GM12878 (cell line): ENCODE data around the gene PID1. TPM values are rescaled to one million over a fixed set of nuclear protein-coding genes. Genes with fewer than 3 reads are reported as not detected.

Experiments used
- ATAC-seq: fragments of 200-7000 bp; cut with Tn5 transposase; 3 replicates; pipeline ENCODE4 v1.9.1; 2020; ENCODE audit warnings: mild to moderate bottlenecking, moderate library complexity
- BruUV-seq: library from RNA; stranded (reverse); fragments of 400-500 nt; replicated peaks from 2 replicates; lab custom pipeline; 2021; lab: Mats Ljungman, UMichigan
- CTCF ChIA-PET: fragments of 300-600 bp; sonication (Branson Sonifier 250); formaldehyde crosslinking; extraction: SDS; loops from one replicate; lab custom pipeline; 2021; ENCODE audit warnings: inconsistent platforms; lab: Yijun Ruan, JAX
- POLR2A ChIA-PET: fragments of 350-600 bp; formaldehyde crosslinking; extraction: SDS; loops from one replicate; lab custom pipeline; 2021; ENCODE audit warnings: inconsistent platforms; lab: Charles Lee
- RAD21 ChIA-PET: fragments of 300-600 bp; sonication (Branson Sonifier 250); formaldehyde crosslinking; loops from one replicate; lab custom pipeline; 2023; ENCODE audit warnings: antibody characterized with exemption; ENCODE audit not compliant: unreplicated experiment; lab: Charles Lee
- SMC1A ChIA-PET: fragments of 300-600 bp; sonication (Branson Sonifier 250); formaldehyde crosslinking; loops from one replicate; lab custom pipeline; 2023; ENCODE audit not compliant: unreplicated experiment, uncharacterized antibody; lab: Charles Lee
- DNase-seq: peaks from one replicate; pipeline ENCODE4 v3.0.0-alpha.2; 2011; ENCODE audit warnings: low read depth, low spot score
- FAIRE-seq: peaks from 3 replicates; lab custom pipeline; 2011; peaks lifted over from hg19 to GRCh38; lab: Jason Lieb, UNC
- H2AFZ ChIP-seq: 2 replicates; pipeline ENCODE4 v1.6.0; 2011; ENCODE audit warnings: low read depth, low read length, control low read depth; ENCODE audit not compliant: control insufficient read depth
- H3K27ac ChIP-seq: 2 replicates; pipeline ENCODE4 v1.5.1; 2011; ENCODE audit warnings: control low read depth; ENCODE audit not compliant: control insufficient read depth, insufficient read depth
- H3K27me3 ChIP-seq, 2 experiments: replicated peaks in 1 of 2; 2 replicates each; pipeline versions ENCODE4 v1.6.0 to v1.6.1; 2011; ENCODE audit warnings: low read length in 1 of 2; ENCODE audit not compliant: control insufficient read depth in 2 of 2, insufficient read depth in 2 of 2
- H3K36me3 ChIP-seq, 2 experiments: 2 replicates each; pipeline ENCODE4 v1.5.1; 2011; ENCODE audit warnings: low read length in 1 of 2; ENCODE audit not compliant: control insufficient read depth in 2 of 2, insufficient read depth in 2 of 2
- H3K4me1 ChIP-seq: 2 replicates; pipeline ENCODE4 v1.6.1; 2011; ENCODE audit warnings: mild to moderate bottlenecking, low read length, moderate library complexity, mixed read lengths; ENCODE audit not compliant: control insufficient read depth, insufficient read depth
- H3K4me2 ChIP-seq: 2 replicates; pipeline ENCODE4 v1.6.0; 2011; ENCODE audit warnings: control low read depth; ENCODE audit not compliant: control insufficient read depth, insufficient read depth
- H3K4me3 ChIP-seq: fragments of 200-600 bp; sonication (generic); 2 replicates; pipeline ENCODE4 v1.5.1; 2016
- H3K79me2 ChIP-seq: 2 replicates; pipeline ENCODE4 v1.6.0; 2011; ENCODE audit warnings: low read length; ENCODE audit not compliant: control insufficient read depth, insufficient read depth
- H3K9ac ChIP-seq: 2 replicates; pipeline ENCODE4 v1.8.0; 2011; ENCODE audit warnings: low read length, control low read depth, mixed read lengths; ENCODE audit not compliant: control insufficient read depth, insufficient read depth
- H3K9me3 ChIP-seq: replicated peaks from 3 replicates; pipeline ENCODE4 v1.5.1; 2011; ENCODE audit warnings: mild to moderate bottlenecking, low read length; ENCODE audit not compliant: control insufficient read depth, insufficient read depth
- H4K20me1 ChIP-seq: 2 replicates; pipeline ENCODE4 v1.6.0; 2011; ENCODE audit not compliant: control insufficient read depth, insufficient read depth
- BCL3 ChIP-seq: IDR thresholded peaks from 2 replicates; pipeline ENCODE4 v1.6.1; 2011; ENCODE audit warnings: borderline replicate concordance, low read depth, mild to moderate bottlenecking, moderate library complexity, low read length; ENCODE audit not compliant: insufficient read depth, poor library complexity, severe bottlenecking
- CBX5 ChIP-seq: sonication (generic); IDR thresholded peaks from 2 replicates; pipeline ENCODE4 v1.6.1; 2016; ENCODE audit warnings: low read depth, moderate library complexity, mild to moderate bottlenecking, inconsistent platforms
- CEBPB ChIP-seq, 2 experiments: fragments of 150-350 bp in 1 of 2; IDR thresholded peaks; 2 replicates each; pipeline ENCODE4 v1.6.1; 2012 to 2014; ENCODE audit warnings: low read depth in 2 of 2, low read length in 2 of 2, borderline replicate concordance in 1 of 2, inconsistent platforms in 1 of 2
- E2F4 ChIP-seq: IDR thresholded peaks from 2 replicates; pipeline ENCODE4 v1.6.1; 2012; ENCODE audit warnings: low read depth, low read length, improper control_type of control experiment
- FOS ChIP-seq: IDR thresholded peaks from 3 replicates; pipeline ENCODE4 v1.6.1; 2011; ENCODE audit warnings: borderline replicate concordance; ENCODE audit not compliant: insufficient read length; ENCODE audit errors: extremely low read depth
- FOXK2 ChIP-seq: fragments of 450-650 bp; IDR thresholded peaks from 2 replicates; pipeline ENCODE4 v1.6.1; 2017; ENCODE audit warnings: mild to moderate bottlenecking, moderate library complexity
- HDAC2 ChIP-seq: fragments of 200-600 bp; sonication (generic); IDR thresholded peaks from 2 replicates; pipeline ENCODE4 v1.6.1; 2017
- HDAC6 ChIP-seq: fragments of 200-600 bp; sonication (generic); IDR thresholded peaks from one replicate; pipeline ENCODE4 v1.8.0; 2017; ENCODE audit warnings: antibody characterized with exemption; ENCODE audit not compliant: unreplicated experiment
- HDGF ChIP-seq: fragments of 450-650 bp; IDR thresholded peaks from 2 replicates; pipeline ENCODE4 v1.6.1; 2016; ENCODE audit warnings: antibody characterized with exemption
- NR2C1 ChIP-seq: fragments of 450-650 bp; IDR thresholded peaks from 2 replicates; pipeline ENCODE4 v1.6.1; 2017; ENCODE audit warnings: antibody characterized with exemption, mild to moderate bottlenecking, moderate library complexity
- RAD21 ChIP-seq: IDR thresholded peaks from 2 replicates; pipeline ENCODE4 v1.6.1; 2011; ENCODE audit warnings: mild to moderate bottlenecking, low read depth, low read length, moderate library complexity; ENCODE audit not compliant: insufficient read depth
- SMAD5 ChIP-seq: IDR thresholded peaks from 2 replicates; pipeline ENCODE4 v1.6.1; 2016; ENCODE audit warnings: antibody characterized with exemption, low read depth
- TARDBP ChIP-seq: IDR thresholded peaks from 2 replicates; pipeline ENCODE4 v1.6.1; 2016; ENCODE audit warnings: borderline replicate concordance
- TCF7 ChIP-seq: IDR thresholded peaks from 2 replicates; pipeline ENCODE4 v1.6.1; 2014; ENCODE audit warnings: antibody characterized with exemption, borderline replicate concordance
- ZNF217 ChIP-seq: fragments of 450-650 bp; IDR thresholded peaks from 2 replicates; pipeline ENCODE4 v1.6.1; 2017; ENCODE audit warnings: antibody characterized with exemption, mild to moderate bottlenecking
- WGBS: methylation state at CpG from one replicate; pipeline ENCODE4 v1.1.6; 2016; ENCODE audit warnings: low lambda C conversion rate; ENCODE audit not compliant: insufficient replicate concordance, insufficient coverage; ENCODE audit errors: missing lambda C conversion rate; 5-methylcytosine and 5-hydroxymethylcytosine counted together
- in situ Hi-C: fragments of 300-500 bp; cut with MboI; formaldehyde crosslinking; loops from 9 replicates; pipeline ENCODE4 v1.14.3; 2018; ENCODE audit warnings: mixed read lengths
- intact Hi-C: fragments of 100-400 bp; cut with micrococcal nuclease; formaldehyde crosslinking; loops from one replicate; pipeline ENCODE4 v1.14.2; 2022; ENCODE audit not compliant: unreplicated experiment
- polyA plus RNA-seq, 11 experiments: library from polyadenylated mRNA; depleted of rRNA in 4 of 11; unstranded in 6 of 11; stranded (reverse) in 5 of 11; fragments of >200 nt; fragmentation: Nextera tagmentation in 4 of 11; fragmentation: Illumina TruSeq in 1 of 11; extraction: Ambion mirVana in 4 of 11; extraction: Trizol in 1 of 11; gene quantifications; 1 replicate in 1 of 11; 2 replicates in 10 of 11; pipeline versions ENCODE4 v1.2.1 to v1.2.3, GENCODE V29; 2011 to 2016; ENCODE audit warnings: inconsistent platforms in 2 of 11, missing spikeins in 2 of 11, low read depth in 1 of 11
- total RNA-seq, 4 experiments: library from RNA; depleted of rRNA in 3 of 4; stranded (reverse); fragments of >200 nt in 3 of 4; fragmentation: Illumina TruSeq in 1 of 4; extraction: Trizol in 1 of 4; gene quantifications; 2 replicates each; pipeline versions ENCODE4 v1.2.1 to v1.2.3, GENCODE V29; 2013 to 2021

PID1 gene
- total and polyA plus RNA-seq, 10 of the 15 experiments (the other 5 are each of a cell fraction or from before 2014, with no cell fraction given) = not detected

- no peak for TF ChIP-seq NR2C1
- TF ChIP-seq E2F4 = no peak
- TF ChIP-seq SMAD5 = no peak
- no peak for TF ChIP-seq TARDBP
- TF ChIP-seq RAD21 = no peak
- TF ChIP-seq TCF7 = no peak
- TF ChIP-seq HDAC6 = no peak
- TF ChIP-seq FOXK2 = no peak
- TF ChIP-seq FOS = no peak
- no peak for TF ChIP-seq CEBPB (IDR thresholded peaks at IDR 0.05; ENCODE audit: borderline replicate concordance in 1 of 2, low read depth in 2 of 2, low read length in 2 of 2)
- no peak for TF ChIP-seq BCL3
- no peak for TF ChIP-seq HDAC2
- no peak for TF ChIP-seq HDGF
- no peak for TF ChIP-seq CBX5
- no peak for TF ChIP-seq ZNF217
- BruUV-seq = no TSS peak
- SMC1A ChIA-PET = no interaction called here
- in situ Hi-C loops (no loop called here), intact Hi-C loops (no loop called here)
- no peaks in the 10 kb centered on the region for H3K9me3 ChIP-seq
- WGBS = 71% methylated on average over 2 of the region's 2 CpGs
- no peaks in the 10 kb centered on the region for H4K20me1 ChIP-seq
- no peak overlapping the region for H3K4me2 ChIP-seq
- H3K27ac ChIP-seq = no peak overlapping the region
- no peaks in the 10 kb centered on the region for H3K79me2 ChIP-seq
- DNase-seq (no peak), ATAC-seq (no peak), FAIRE-seq (no peak)
- POLR2A ChIA-PET = no interaction called here
- H3K4me1 ChIP-seq = no peaks in the 10 kb centered on the region
- no peak overlapping the region for H2AFZ ChIP-seq
- no peak overlapping the region for H3K4me3 ChIP-seq
- H3K9ac ChIP-seq = no peak overlapping the region
- RAD21 ChIA-PET = no interaction called here
- CTCF ChIA-PET = no interaction called here
- H3K36me3 ChIP-seq = no peaks in the 10 kb centered on the region
- H3K27me3 ChIP-seq = no peaks in the 10 kb centered on the region
These were observed 134.0 kb downstream of the PID1 start for GRCh38 chr2:229137066-229137465.
